Prostate gland (tissue), 2 donors: Measurements from ENCODE around the gene SLC26A11.

Experiments
- POLR2A ChIP-seq: fragments of 450-650 bp; IDR thresholded peaks from one replicate; pipeline ENCODE4 v1.6.1; 2016; ENCODE audit warnings: antibody characterized with exemption, mild to moderate bottlenecking
- TF ChIP-seq, protein P1 (sequence below), 4 experiments: fragments of 200-600 bp in 2 of 4; fragments of 450-650 bp in 2 of 4; sonication (generic) in 2 of 4; IDR thresholded peaks; 1 replicate in 3 of 4; 2 replicates in 1 of 4; pipeline ENCODE4 v1.5.1; 2016 to 2019; ENCODE audit warnings: antibody characterized with exemption in 4 of 4, mild to moderate bottlenecking in 2 of 4, moderate library complexity in 2 of 4

GRCh38 chr17:80185968-80186367, 34.3 kb upstream of the SLC26A11 start:
- TF ChIP-seq, protein P1, sequence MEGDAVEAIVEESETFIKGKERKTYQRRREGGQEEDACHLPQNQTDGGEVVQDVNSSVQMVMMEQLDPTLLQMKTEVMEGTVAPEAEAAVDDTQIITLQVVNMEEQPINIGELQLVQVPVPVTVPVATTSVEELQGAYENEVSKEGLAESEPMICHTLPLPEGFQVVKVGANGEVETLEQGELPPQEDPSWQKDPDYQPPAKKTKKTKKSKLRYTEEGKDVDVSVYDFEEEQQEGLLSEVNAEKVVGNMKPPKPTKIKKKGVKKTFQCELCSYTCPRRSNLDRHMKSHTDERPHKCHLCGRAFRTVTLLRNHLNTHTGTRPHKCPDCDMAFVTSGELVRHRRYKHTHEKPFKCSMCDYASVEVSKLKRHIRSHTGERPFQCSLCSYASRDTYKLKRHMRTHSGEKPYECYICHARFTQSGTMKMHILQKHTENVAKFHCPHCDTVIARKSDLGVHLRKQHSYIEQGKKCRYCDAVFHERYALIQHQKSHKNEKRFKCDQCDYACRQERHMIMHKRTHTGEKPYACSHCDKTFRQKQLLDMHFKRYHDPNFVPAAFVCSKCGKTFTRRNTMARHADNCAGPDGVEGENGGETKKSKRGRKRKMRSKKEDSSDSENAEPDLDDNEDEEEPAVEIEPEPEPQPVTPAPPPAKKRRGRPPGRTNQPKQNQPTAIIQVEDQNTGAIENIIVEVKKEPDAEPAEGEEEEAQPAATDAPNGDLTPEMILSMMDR (IDR thresholded peaks at IDR 0.05), result no peak
- no peak for TF ChIP-seq POLR2A
